B cell (primary cell): Measurements from ENCODE around the gene BMP8A.
"Not testable (repeated sequence)": the region's sequence is repeated elsewhere in the genome, so short reads cannot be mapped to it uniquely, and the experiment has no call there.

Experiments
- CTCF ChIP-seq: fragments of 200-600 bp; IDR thresholded peaks from one replicate; pipeline ENCODE4 v1.8.0; 2022; ENCODE audit warnings: antibody characterized with exemption, mild to moderate bottlenecking
- EZH2 ChIP-seq: IDR thresholded peaks from 2 replicates; pipeline ENCODE4 v1.6.1; 2012; ENCODE audit warnings: borderline replicate concordance, low read depth, mild to moderate bottlenecking, moderate library complexity, low read length; ENCODE audit not compliant: insufficient read depth, poor library complexity, severe bottlenecking

GRCh38 chr1:39511477-39511876 lies 20.0 kb downstream of the BMP8A start:
- not testable (repeated sequence) for TF ChIP-seq CTCF, EZH2
